HG02678 (cell line): ENCODE measurements around the gene CACNA1C.

Source experiments
- ATAC-seq: cut with Tn5 transposase; IDR thresholded peaks from one replicate; pipeline ENCODE4 v1.9.1; 2021; ENCODE audit warnings: mild to moderate bottlenecking, moderate library complexity; ENCODE audit not compliant: unreplicated experiment

The CACNA1C gene

GRCh38 chr12:2560356-2560755, 507.6 kb downstream of the CACNA1C start:
- no peak for ATAC-seq

GRCh38 chr12:2561367-2561766, 508.6 kb downstream of the CACNA1C start:
- ATAC-seq: no peak

GRCh38 chr12:2562400-2562799, 509.6 kb downstream of the CACNA1C start:
- no peak for ATAC-seq

GRCh38 chr12:2563709-2564108, 510.9 kb downstream of the CACNA1C start:
- ATAC-seq: no peak

- no peak for ATAC-seq
These were observed 513.4 kb downstream of the CACNA1C start for GRCh38 chr12:2566161-2566560.

GRCh38 chr12:2567711-2568110, 514.9 kb downstream of the CACNA1C start:
- no peak for ATAC-seq

DNA sequence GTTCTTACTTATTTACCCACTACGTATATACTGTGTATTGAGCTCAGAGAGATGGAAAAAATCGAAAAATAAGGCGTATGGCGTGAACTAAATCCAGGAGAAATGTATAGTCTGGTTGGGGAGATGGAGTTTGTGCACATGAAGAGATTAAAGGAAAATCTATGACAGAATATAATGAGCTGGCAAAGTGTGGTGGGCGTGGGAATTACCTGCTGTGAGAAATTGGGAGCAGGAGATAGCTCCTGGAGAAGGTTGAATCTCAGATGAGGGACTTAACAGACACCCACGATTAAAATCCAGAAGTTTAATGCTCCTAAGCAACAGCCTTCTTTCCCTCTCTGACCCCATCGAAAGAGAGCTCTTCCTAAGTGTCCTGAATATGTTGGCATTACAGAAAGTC, 517.8 kb downstream of the CACNA1C start:
- no peak for ATAC-seq

- no peak for ATAC-seq
These were observed 521.7 kb downstream of the CACNA1C start for GRCh38 chr12:2574355-2574935.

- ATAC-seq: no peak
These were observed 522.5 kb downstream of the CACNA1C start for GRCh38 chr12:2575245-2575644.

GRCh38 chr12:2578211-2578610, 525.4 kb downstream of the CACNA1C start:
- ATAC-seq: no peak

DNA sequence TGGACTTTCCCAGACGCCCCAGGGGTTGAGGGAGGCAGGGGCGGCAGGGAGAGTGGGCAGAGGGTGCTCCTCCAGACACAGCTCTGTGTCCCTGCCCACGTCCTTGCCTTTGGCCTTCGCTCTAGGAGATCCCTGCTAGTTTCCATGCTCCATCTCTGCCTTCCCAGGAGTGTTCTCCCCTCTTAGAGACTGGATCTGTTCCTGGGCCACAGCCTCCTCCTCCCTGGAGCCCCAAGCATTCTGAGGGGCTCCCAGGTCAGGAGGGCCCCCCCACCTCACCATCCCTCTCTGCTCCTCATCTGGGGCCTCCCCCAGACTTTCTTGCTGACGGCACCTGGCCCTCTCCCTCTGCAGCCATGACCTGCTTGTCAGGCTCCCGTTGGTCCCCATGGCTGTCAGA, 526.0 kb downstream of the CACNA1C start:
- no peak for ATAC-seq

DNA sequence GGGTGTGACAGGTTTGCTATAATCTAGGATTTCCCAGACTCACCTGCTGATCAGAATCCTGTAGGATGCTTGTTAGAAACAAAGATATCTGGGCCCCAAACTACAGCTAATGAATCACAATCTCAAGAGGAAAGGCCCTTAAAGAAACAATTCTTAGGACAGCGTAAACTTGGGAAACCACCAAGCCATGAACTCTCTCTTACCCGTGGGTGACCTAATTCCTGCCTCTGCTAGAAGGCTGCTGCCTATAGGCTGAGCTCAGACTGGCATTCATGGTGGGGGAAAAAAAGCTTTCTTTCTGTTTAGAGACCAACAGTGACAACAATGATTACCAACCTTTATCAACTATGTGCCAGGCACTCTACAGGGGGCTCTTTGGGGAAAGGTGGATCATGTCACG, 528.0 kb downstream of the CACNA1C start:
- no peak for ATAC-seq

DNA sequence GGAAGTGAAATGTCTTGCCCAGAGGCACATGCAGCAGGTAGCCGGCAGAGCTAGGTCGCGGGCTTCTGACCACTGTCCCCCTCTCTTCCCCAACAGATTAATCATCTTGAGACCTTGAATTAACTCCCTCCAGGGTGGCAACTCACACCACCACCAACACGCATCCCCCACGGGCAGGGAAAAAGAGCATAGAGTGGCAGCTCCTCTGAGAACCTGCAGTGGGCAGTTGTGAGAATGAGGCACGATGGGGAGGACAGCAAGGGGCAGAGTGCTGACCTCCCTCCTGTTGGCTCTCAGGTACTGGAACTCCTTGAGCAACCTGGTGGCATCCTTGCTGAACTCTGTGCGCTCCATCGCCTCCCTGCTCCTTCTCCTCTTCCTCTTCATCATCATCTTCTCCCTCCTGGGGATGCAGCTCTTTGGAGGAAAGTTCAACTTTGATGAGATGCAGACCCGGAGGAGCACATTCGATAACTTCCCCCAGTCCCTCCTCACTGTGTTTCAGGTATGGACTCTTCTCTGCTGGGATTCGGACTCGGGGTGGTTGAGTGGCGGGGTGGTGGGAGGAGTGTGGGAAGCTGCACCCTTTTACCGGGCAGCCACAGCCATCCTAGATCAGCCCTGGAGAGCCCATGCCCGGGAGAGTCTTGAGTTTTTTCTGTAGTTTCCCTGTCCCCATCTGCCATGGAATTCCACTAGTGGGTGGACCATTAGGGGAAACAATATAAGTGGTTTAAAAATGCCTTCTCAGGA, 528.7 kb downstream of the CACNA1C start:
- no peak for ATAC-seq

DNA sequence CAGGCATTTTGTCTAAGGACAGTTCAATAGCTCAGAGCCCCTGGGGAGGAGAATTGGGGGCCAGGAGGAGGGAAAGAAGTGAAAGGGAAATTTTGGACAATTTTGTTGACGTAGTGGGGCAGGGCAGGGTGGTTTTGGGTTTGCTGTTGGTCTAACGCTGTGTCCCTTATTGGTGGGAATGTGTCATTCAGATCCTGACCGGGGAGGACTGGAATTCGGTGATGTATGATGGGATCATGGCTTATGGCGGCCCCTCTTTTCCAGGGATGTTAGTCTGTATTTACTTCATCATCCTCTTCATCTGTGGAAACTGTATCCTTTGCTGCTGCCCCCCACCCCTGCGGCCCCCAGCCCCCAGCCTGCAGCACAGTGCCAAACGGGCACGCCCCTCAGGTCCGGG, 529.8 kb downstream of the CACNA1C start:
- no peak for ATAC-seq

DNA sequence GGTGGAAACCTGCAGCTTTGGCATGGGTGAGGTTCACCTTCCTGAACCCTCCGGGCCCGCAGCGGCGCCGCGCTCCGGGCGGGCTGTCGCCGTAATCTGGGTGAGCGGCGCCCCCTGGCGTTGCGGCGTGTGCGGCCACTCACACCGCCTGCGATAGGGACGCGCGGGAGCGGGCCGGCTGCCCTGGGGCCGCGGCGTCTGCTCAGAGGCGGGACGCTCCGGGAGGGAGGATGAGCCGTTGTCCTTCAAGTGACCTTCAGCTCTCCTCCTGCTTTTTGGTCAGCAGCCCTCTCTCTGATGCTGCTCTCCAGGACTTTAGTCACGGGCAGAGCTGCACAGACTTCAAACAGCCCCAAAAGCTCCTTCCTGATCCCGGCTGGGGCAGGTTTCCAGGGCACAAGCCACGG, 530.3 kb downstream of the CACNA1C start:
- no peak for ATAC-seq

GRCh38 chr12:2583642-2584401, 531.0 kb downstream of the CACNA1C start:
- ATAC-seq: no peak

DNA sequence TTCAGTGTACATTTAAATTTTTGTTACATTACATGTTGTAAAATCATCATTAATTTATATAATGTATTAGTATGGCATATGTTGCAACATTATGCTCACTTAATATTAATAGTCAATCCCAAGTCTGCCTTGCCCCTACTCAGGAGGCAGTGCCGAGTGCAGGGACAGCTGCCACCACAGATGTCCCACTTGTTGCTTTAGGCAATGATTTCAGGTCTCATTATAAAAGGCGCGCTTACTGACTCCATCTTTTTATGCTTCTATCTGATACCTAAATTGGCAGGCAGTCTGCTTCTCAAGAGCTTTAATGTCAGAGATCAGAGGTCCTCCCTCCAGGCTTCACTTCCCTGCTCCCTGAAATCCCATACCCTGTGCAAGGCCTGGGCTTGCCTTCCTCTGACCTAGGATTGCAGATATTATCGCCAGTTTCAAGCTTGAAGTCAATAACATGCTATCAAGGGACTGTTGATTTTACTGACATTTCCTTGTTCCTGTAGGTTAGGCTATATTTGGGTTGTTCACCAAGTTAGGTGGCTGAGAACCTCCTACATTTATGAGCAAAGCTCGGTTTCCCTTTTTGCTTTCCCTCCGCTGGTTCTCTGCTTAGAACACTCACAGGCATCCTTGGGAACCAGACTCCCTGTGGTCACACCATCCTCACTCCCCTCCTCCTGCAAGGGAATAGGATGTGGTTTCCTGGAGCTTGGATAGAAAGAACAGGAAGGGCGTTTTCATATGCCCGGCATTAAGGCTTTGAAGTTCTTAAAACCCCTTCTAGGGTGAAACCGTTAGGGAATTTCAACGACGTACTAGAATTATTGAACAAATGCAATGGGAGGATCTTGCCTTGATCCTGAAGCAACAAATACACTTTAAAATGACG, 533.6 kb downstream of the CACNA1C start:
- no peak for ATAC-seq

- ATAC-seq: no peak
These were observed 535.6 kb downstream of the CACNA1C start for GRCh38 chr12:2588345-2588744.

DNA sequence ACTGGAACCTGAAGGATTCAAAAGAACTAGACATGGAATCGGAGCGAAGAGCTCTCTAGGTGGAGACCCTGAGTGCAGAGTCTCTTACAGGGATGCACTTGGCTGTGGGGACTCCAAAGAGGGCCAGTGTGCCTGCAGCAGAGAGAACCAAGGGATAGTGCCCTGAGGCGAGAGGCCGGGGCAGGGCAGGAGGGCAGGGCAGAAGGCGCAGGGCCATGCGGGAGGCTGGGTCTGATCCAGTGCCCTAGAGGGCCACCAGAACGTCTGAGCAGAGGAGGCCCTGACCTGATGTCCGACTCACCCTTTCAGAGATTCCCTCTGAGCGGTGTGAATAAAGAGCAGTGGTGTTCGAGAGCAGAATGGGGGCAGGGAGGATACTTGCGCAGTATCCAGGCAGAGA, 536.6 kb downstream of the CACNA1C start:
- no peak for ATAC-seq

GRCh38 chr12:2593045-2593444, 540.3 kb downstream of the CACNA1C start:
- ATAC-seq: no peak

- no peak for ATAC-seq
These were observed 543.7 kb downstream of the CACNA1C start for GRCh38 chr12:2596441-2596840.
